ENCODE measurements around the gene ARL15.

Gene ARL15

GRCh38 chr5:54162184-54162583, 148.2 kb downstream of the ARL15 start:
- H2AFZ ChIP-seq (ENCODE audit: low read depth, low read length) = no peak overlapping the region
- no peak overlapping the region for H3K9ac ChIP-seq (ENCODE audit: low read depth, low read length)
- no peak overlapping the region for H3K4me3 ChIP-seq (ENCODE audit: low read depth in 1 of 2, low read length in 2 of 2)
- H3K4me2 ChIP-seq (ENCODE audit: insufficient read depth, low read length) = no peak overlapping the region
- no peaks in the 10 kb centered on the region for H4K20me1 ChIP-seq (ENCODE audit: insufficient read depth, low read length)
- DNase-seq (no peak), ATAC-seq (ENCODE audit: insufficient read depth, low read depth) (no peak)
- H3K9me3 ChIP-seq (ENCODE audit: insufficient read depth, low read length, severe bottlenecking) = no peaks in the 10 kb centered on the region
- H3K27me3 ChIP-seq (ENCODE audit: insufficient read depth, low read length, poor library complexity) = no peaks in the 10 kb centered on the region
- H3K36me3 ChIP-seq (ENCODE audit: insufficient read depth, low read length) = no peaks in the 10 kb centered on the region
- no peaks in the 10 kb centered on the region for H3K79me2 ChIP-seq (ENCODE audit: insufficient read depth, low read length)
- H3K4me1 ChIP-seq (ENCODE audit: insufficient read depth, low read length) = no peaks in the 10 kb centered on the region
- H3K27ac ChIP-seq (ENCODE audit: low read length) = no peak overlapping the region
- TF ChIP-seq, protein P1, sequence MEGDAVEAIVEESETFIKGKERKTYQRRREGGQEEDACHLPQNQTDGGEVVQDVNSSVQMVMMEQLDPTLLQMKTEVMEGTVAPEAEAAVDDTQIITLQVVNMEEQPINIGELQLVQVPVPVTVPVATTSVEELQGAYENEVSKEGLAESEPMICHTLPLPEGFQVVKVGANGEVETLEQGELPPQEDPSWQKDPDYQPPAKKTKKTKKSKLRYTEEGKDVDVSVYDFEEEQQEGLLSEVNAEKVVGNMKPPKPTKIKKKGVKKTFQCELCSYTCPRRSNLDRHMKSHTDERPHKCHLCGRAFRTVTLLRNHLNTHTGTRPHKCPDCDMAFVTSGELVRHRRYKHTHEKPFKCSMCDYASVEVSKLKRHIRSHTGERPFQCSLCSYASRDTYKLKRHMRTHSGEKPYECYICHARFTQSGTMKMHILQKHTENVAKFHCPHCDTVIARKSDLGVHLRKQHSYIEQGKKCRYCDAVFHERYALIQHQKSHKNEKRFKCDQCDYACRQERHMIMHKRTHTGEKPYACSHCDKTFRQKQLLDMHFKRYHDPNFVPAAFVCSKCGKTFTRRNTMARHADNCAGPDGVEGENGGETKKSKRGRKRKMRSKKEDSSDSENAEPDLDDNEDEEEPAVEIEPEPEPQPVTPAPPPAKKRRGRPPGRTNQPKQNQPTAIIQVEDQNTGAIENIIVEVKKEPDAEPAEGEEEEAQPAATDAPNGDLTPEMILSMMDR (IDR thresholded peaks at IDR 0.05; ENCODE audit: borderline replicate concordance, extremely low read depth, low read length, poor library complexity, severe bottlenecking) = no peak
- no peak for TF ChIP-seq EZH2 (IDR thresholded peaks at IDR 0.05; ENCODE audit: borderline replicate concordance, low read depth, low read length, severe bottlenecking)

GRCh38 chr5:54160329-54160728, 150.0 kb downstream of the ARL15 start:
- H2AFZ ChIP-seq (ENCODE audit: low read depth, low read length) = no peak overlapping the region
- no peak overlapping the region for H3K4me2 ChIP-seq (ENCODE audit: insufficient read depth, low read length)
- H3K4me1 ChIP-seq (ENCODE audit: insufficient read depth, low read length) = no peaks in the 10 kb centered on the region
- H3K9me3 ChIP-seq (ENCODE audit: insufficient read depth, low read length, severe bottlenecking) = no peaks in the 10 kb centered on the region
- no peak for TF ChIP-seq EZH2 (IDR thresholded peaks at IDR 0.05; ENCODE audit: borderline replicate concordance, low read depth, low read length, severe bottlenecking)
- TF ChIP-seq, protein P1 (IDR thresholded peaks at IDR 0.05; ENCODE audit: borderline replicate concordance, extremely low read depth, low read length, poor library complexity, severe bottlenecking) = no peak
- no peaks in the 10 kb centered on the region for H3K36me3 ChIP-seq (ENCODE audit: insufficient read depth, low read length)
- DNase-seq = no peak
- H3K27ac ChIP-seq (ENCODE audit: low read length) = no peak overlapping the region
- ATAC-seq (ENCODE audit: insufficient read depth, low read depth) = no peak
- no peaks in the 10 kb centered on the region for H3K79me2 ChIP-seq (ENCODE audit: insufficient read depth, low read length)
- no peak overlapping the region for H3K9ac ChIP-seq (ENCODE audit: low read depth, low read length)
- H3K27me3 ChIP-seq (ENCODE audit: insufficient read depth, low read length, poor library complexity) = no peaks in the 10 kb centered on the region
- no peak overlapping the region for H3K4me3 ChIP-seq (ENCODE audit: low read depth in 1 of 2, low read length in 2 of 2)
- no peaks in the 10 kb centered on the region for H4K20me1 ChIP-seq (ENCODE audit: insufficient read depth, low read length)

DNA sequence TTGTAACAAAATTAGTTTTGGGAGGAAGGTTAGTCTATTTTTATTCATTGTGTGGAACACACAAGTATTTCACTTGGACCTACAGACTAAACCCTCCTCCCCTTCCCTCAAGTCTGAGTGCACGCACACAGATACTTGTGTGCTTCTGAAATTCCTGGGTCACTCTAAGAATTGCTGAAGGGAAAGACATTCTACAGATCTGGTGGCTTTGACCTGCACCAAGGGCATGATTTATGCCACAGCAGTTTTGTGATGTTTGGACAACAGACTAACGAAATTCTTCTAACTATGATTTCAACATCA, 150.5 kb downstream of the ARL15 start:
- Histone ChIP-seq H3K4me1 (ENCODE audit: insufficient read depth, low read length) (no peaks in the 10 kb centered on the region), H4K20me1 (ENCODE audit: insufficient read depth, low read length) (no peaks in the 10 kb centered on the region), H3K27me3 (ENCODE audit: insufficient read depth, low read length, poor library complexity) (no peaks in the 10 kb centered on the region), H3K79me2 (ENCODE audit: insufficient read depth, low read length) (no peaks in the 10 kb centered on the region), H3K27ac (ENCODE audit: low read length) (no peak overlapping the region), H3K9me3 (ENCODE audit: insufficient read depth, low read length, severe bottlenecking) (no peaks in the 10 kb centered on the region), H3K36me3 (ENCODE audit: insufficient read depth, low read length) (no peaks in the 10 kb centered on the region), H3K4me3 (ENCODE audit: low read depth in 1 of 2, low read length in 2 of 2) (no peak overlapping the region), H3K4me2 (ENCODE audit: insufficient read depth, low read length) (no peak overlapping the region), H2AFZ (ENCODE audit: low read depth, low read length) (no peak overlapping the region), H3K9ac (ENCODE audit: low read depth, low read length) (no peak overlapping the region)
- no peak for DNase-seq
- ATAC-seq (ENCODE audit: insufficient read depth, low read depth) = no peak
- TF ChIP-seq, protein P1 (IDR thresholded peaks at IDR 0.05; ENCODE audit: borderline replicate concordance, extremely low read depth, low read length, poor library complexity, severe bottlenecking) = no peak
